Mesothelial cell of epicardium (in vitro differentiated cells): ENCODE results near the gene RGMA. TPM values are rescaled to one million over a fixed set of nuclear protein-coding genes. Genes with fewer than 3 reads are reported as not detected.

Source experiments
- DNase-seq, 2 experiments: peaks; one replicate each; pipeline ENCODE4 v3.0.0; 2021; ENCODE audit warnings: low spot score in 2 of 2; ENCODE audit not compliant: unreplicated experiment in 2 of 2
- H3K27ac Mint-ChIP-seq: 2 replicates; pipeline ENCODE4 v1.8.0; 2021; ENCODE audit warnings: mixed read lengths
- H3K27me3 Mint-ChIP-seq: 2 replicates; pipeline ENCODE4 v1.8.0; 2021; ENCODE audit warnings: low read depth, mixed read lengths
- H3K36me3 Mint-ChIP-seq: 2 replicates; pipeline ENCODE4 v1.8.0; 2021; ENCODE audit warnings: mixed read lengths
- H3K4me1 Mint-ChIP-seq: 2 replicates; pipeline ENCODE4 v1.8.0; 2021; ENCODE audit warnings: mixed read lengths
- H3K4me3 Mint-ChIP-seq: 2 replicates; pipeline ENCODE4 v1.8.0; 2021; ENCODE audit warnings: mild to moderate bottlenecking, moderate library complexity, mixed read lengths
- H3K9me3 Mint-ChIP-seq: 2 replicates; pipeline ENCODE4 v1.8.0; 2021; ENCODE audit warnings: mixed read lengths
- CTCF ChIP-seq: fragments of 200-600 bp; sonication (generic); IDR thresholded peaks from one replicate; pipeline ENCODE4 v1.5.0; 2021; ENCODE audit warnings: antibody characterized with exemption; ENCODE audit not compliant: unreplicated experiment
- total RNA-seq: library from RNA; stranded (reverse); gene quantifications from 3 replicates; pipeline ENCODE4 v1.2.1, GENCODE V29; 2021

Gene RGMA
- total RNA-seq, 1 donor from 2014 or later = 26.1 TPM

DNA sequence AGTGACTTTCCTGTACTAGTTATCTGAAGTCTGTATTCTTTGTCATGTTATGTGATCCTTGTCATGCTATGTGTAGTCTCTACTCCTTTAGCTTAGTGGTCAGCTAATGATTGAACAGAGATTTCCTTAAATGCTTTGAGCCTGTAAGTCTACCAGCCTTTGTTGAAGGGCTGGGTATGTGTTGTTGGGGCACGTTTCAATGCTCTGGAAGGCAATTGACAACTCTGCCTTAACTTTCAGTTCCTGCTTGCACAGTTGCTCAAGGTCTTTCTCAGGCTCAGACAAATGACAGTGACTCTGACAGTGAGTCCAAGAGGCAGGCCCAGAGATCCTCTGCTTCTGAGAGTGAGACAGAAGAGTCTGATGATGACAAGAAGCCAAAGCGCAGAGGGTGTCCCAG is 99.5 kb downstream of the RGMA start:
- Mint-ChIP-seq H3K27ac (no peak overlapping the region), H3K4me1 (no peaks in the 10 kb centered on the region), H3K4me3 (no peak overlapping the region), H3K36me3 (peaks cover 43% of the 10 kb centered on the region), H3K27me3 (no peaks in the 10 kb centered on the region), H3K9me3 (no peaks in the 10 kb centered on the region)
- no peak for DNase-seq
- no peak for TF ChIP-seq CTCF

Other genes starting within 250 kb of the RGMA start
- gene CHD2, start 188.9 kb downstream of the RGMA start, total RNA-seq = 178 to 183 TPM (median 180 TPM) in 3 replicates